B cell (primary cell): ENCODE results near the gene AKR7A3. TPM values are rescaled to one million over a fixed set of nuclear protein-coding genes. Genes with fewer than 3 reads are reported as not detected.

Source experiments
- ATAC-seq: fragments of 200-7000 bp; cut with Tn5 transposase; one replicate; pipeline ENCODE4 v1.10.0; 2021; ENCODE audit warnings: low read depth, mild to moderate bottlenecking, moderate number of reproducible peaks, moderate library complexity
- CTCF ChIA-PET: fragments of 350-600 bp; sonication (Branson Sonifier 250); formaldehyde crosslinking; loops from one replicate; lab custom pipeline; 2021; ENCODE audit warnings: antibody characterized with exemption, inconsistent platforms; lab: Charles Lee
- POLR2A ChIA-PET: fragments of 350-600 bp; sonication (Branson Sonifier 250); formaldehyde crosslinking; loops from one replicate; lab custom pipeline; 2021; ENCODE audit warnings: antibody characterized with exemption; lab: Charles Lee
- DNase-seq: peaks from one replicate; pipeline ENCODE4 v3.0.0; 2013
- H2AFZ ChIP-seq: 2 replicates; pipeline ENCODE4 v1.6.1; 2012; ENCODE audit warnings: mild to moderate bottlenecking, low read depth, low read length; ENCODE audit not compliant: insufficient read depth, poor library complexity, severe bottlenecking
- H3K27ac ChIP-seq, 2 donors: 1 replicate in 1 of 2; 2 replicates in 1 of 2; pipeline ENCODE4 v1.5.1; 2012 to 2013; ENCODE audit warnings: low read length in 2 of 2, mild to moderate bottlenecking in 2 of 2, moderate library complexity in 1 of 2
- H3K27me3 ChIP-seq, 4 experiments: fragments of 200-600 bp in 1 of 4; sonication (generic) in 1 of 4; replicated peaks in 1 of 4; 1 replicate in 2 of 4; 2 replicates in 2 of 4; pipeline versions ENCODE4 v1.6.1 to v1.7.0; 2013 to 2016; ENCODE audit warnings: low read length in 3 of 4, mild to moderate bottlenecking in 2 of 4, mixed read lengths in 1 of 4, moderate library complexity in 1 of 4; ENCODE audit not compliant: insufficient read depth in 4 of 4, control insufficient read depth in 3 of 4; ENCODE audit errors: control extremely low read depth in 1 of 4
- H3K36me3 ChIP-seq, 2 experiments: replicated peaks in 1 of 2; 1 replicate in 1 of 2; 2 replicates in 1 of 2; pipeline versions ENCODE4 v1.6.1 to v1.7.1; 2013; ENCODE audit warnings: low read length in 1 of 2; ENCODE audit not compliant: insufficient read depth in 2 of 2, control insufficient read depth in 1 of 2; ENCODE audit errors: control extremely low read depth in 1 of 2, extremely low read depth in 1 of 2
- H3K4me1 ChIP-seq, 2 donors: fragments of 200-600 bp in 1 of 2; sonication (generic) in 1 of 2; 1 replicate in 1 of 2; 2 replicates in 1 of 2; pipeline versions ENCODE4 v1.5.1 to v1.6.1; 2013 to 2017; ENCODE audit warnings: low read length in 2 of 2; ENCODE audit not compliant: control insufficient read depth in 2 of 2, insufficient read depth in 2 of 2
- H3K4me2 ChIP-seq: replicated peaks from 2 replicates; pipeline ENCODE3; 2012; ENCODE audit warnings: mild to moderate bottlenecking, low read depth, low read length; ENCODE audit not compliant: poor library complexity, severe bottlenecking
- H3K4me3 ChIP-seq, 5 experiments: fragments of 200-600 bp in 1 of 5; sonication (generic) in 1 of 5; 1 replicate in 3 of 5; 2 replicates in 2 of 5; pipeline versions ENCODE4 v1.5.1 to v1.7.0; 2011 to 2016; ENCODE audit warnings: low read length in 4 of 5, mild to moderate bottlenecking in 4 of 5, low read depth in 2 of 5, control low read depth in 1 of 5, moderate library complexity in 1 of 5; ENCODE audit not compliant: insufficient read depth in 1 of 5; ENCODE audit errors: control extremely low read depth in 1 of 5, extremely low read depth in 1 of 5
- H3K79me2 ChIP-seq: fragments of 200-600 bp; sonication (generic); one replicate; pipeline ENCODE4 v1.6.0; 2016; ENCODE audit warnings: low read length; ENCODE audit not compliant: control insufficient read depth, insufficient read depth
- H3K9ac ChIP-seq: fragments of 200-600 bp; sonication (generic); 2 replicates; pipeline ENCODE4 v1.6.1; 2017; ENCODE audit warnings: mild to moderate bottlenecking, low read length, moderate library complexity
- H3K9me3 ChIP-seq, 3 donors: one replicate each; pipeline versions ENCODE4 v1.6.1 to v1.7.1; 2013; ENCODE audit warnings: low read length in 2 of 3; ENCODE audit not compliant: control insufficient read depth in 2 of 3, insufficient read depth in 1 of 3; ENCODE audit errors: control extremely low read depth in 1 of 3
- H4K20me1 ChIP-seq: 2 replicates; pipeline ENCODE4 v1.6.0; 2012; ENCODE audit warnings: mild to moderate bottlenecking, low read length; ENCODE audit not compliant: insufficient read depth, control insufficient read depth, poor library complexity, severe bottlenecking
- H3K27ac Mint-ChIP-seq: one replicate; pipeline ENCODE4 v1.8.0; 2021; ENCODE audit warnings: mixed read lengths
- H3K27me3 Mint-ChIP-seq: one replicate; pipeline ENCODE4 v1.8.0; 2021; ENCODE audit warnings: mixed read lengths
- H3K4me1 Mint-ChIP-seq: one replicate; pipeline ENCODE4 v1.8.0; 2021; ENCODE audit warnings: mixed read lengths
- H3K4me3 Mint-ChIP-seq: one replicate; pipeline ENCODE4 v1.8.0; 2021; ENCODE audit warnings: mixed read lengths
- H3K9me3 Mint-ChIP-seq: one replicate; pipeline ENCODE4 v1.8.0; 2022; ENCODE audit warnings: mixed read lengths; ENCODE audit not compliant: insufficient read depth
- CTCF ChIP-seq: fragments of 200-600 bp; IDR thresholded peaks from one replicate; pipeline ENCODE4 v1.8.0; 2022; ENCODE audit warnings: antibody characterized with exemption, mild to moderate bottlenecking
- EZH2 ChIP-seq: IDR thresholded peaks from 2 replicates; pipeline ENCODE4 v1.6.1; 2012; ENCODE audit warnings: borderline replicate concordance, low read depth, mild to moderate bottlenecking, moderate library complexity, low read length; ENCODE audit not compliant: insufficient read depth, poor library complexity, severe bottlenecking
- WGBS: methylation state at CpG from one replicate; pipeline ENCODE4 v1.1.5; 2013; ENCODE audit warnings: missing lambda C conversion rate; ENCODE audit not compliant: insufficient coverage; 5-methylcytosine and 5-hydroxymethylcytosine counted together
- intact Hi-C: fragments of 100-400 bp; cut with micrococcal nuclease; formaldehyde crosslinking; loops from one replicate; pipeline ENCODE4 v1.10.0; 2022
- polyA plus RNA-seq: library from polyadenylated mRNA; depleted of rRNA; stranded (reverse); fragments of >200 nt; gene quantifications from 2 replicates; pipeline ENCODE4 v1.2.3, GENCODE V29; 2012
- total RNA-seq, 2 donors: library from RNA; stranded (reverse); fragments of 120-200 nt in 1 of 2; gene quantifications; 1 replicate in 1 of 2; 2 replicates in 1 of 2; pipeline versions ENCODE4 v1.2.3 to v1.2.4, GENCODE V29; 2013 to 2022

The AKR7A3 gene
- total and polyA plus RNA-seq, 2 donors (not counting 1 experiment from before 2014, with no cell fraction given) = 0.97 to 1.8 TPM

GRCh38 chr1:19260211-19261138 is 28.1 kb downstream of the AKR7A3 start:
- Mint-ChIP-seq H3K4me1 (no peaks in the 10 kb centered on the region), H3K27ac (no peak overlapping the region), H3K9me3 (no peaks in the 10 kb centered on the region), H3K27me3 (no peaks in the 10 kb centered on the region), H3K4me3 (no peak overlapping the region)
- H3K4me2 ChIP-seq = no peak overlapping the region
- no peaks in the 10 kb centered on the region for H3K9me3 ChIP-seq
- intact Hi-C loops = no loop called here
- DNase-seq = no peak
- CTCF ChIA-PET = interaction anchor here (1.8 kb wide), 1 partner anchor 20 kb away, joined by 4 read pairs; no protein-coding TSS in a partner anchor
- no peak overlapping the region for H3K27ac ChIP-seq
- peaks cover 0 to 37% of the 10 kb centered on the region in 2 experiments for H3K36me3 ChIP-seq
- peaks cover 11% of the 10 kb centered on the region for H4K20me1 ChIP-seq
- no peaks in the 10 kb centered on the region for H3K4me1 ChIP-seq
- no peak for ATAC-seq
- no peaks in the 10 kb centered on the region for H3K79me2 ChIP-seq
- no peak overlapping the region for H3K9ac ChIP-seq
- H3K4me3 ChIP-seq = no peak overlapping the region
- 92% methylated on average over 17 of the region's 21 CpGs for WGBS
- no peaks in the 10 kb centered on the region for H3K27me3 ChIP-seq
- H2AFZ ChIP-seq = no peak overlapping the region
- POLR2A ChIA-PET = no interaction called here
- no peak for TF ChIP-seq EZH2
- no peak for TF ChIP-seq CTCF

- Mint-ChIP-seq H3K9me3 (no peaks in the 10 kb centered on the region), H3K27me3 (no peaks in the 10 kb centered on the region), H3K4me3 (no peak overlapping the region), H3K4me1 (peaks cover 7% of the 10 kb centered on the region), H3K27ac (no peak overlapping the region)
- no peak for ATAC-seq
- no peak overlapping the region for H2AFZ ChIP-seq
- H3K4me3 ChIP-seq = no peak overlapping the region
- WGBS = 99% methylated on average over 4 of the region's 10 CpGs
- H3K36me3 ChIP-seq = peaks cover 0 to 43% of the 10 kb centered on the region in 2 experiments
- no peaks in the 10 kb centered on the region for H3K9me3 ChIP-seq
- H3K27me3 ChIP-seq = no peaks in the 10 kb centered on the region
- intact Hi-C loops = no loop called here
- DNase-seq = no peak
- POLR2A ChIA-PET = no interaction called here
- H3K27ac ChIP-seq = no peak overlapping the region
- no peak overlapping the region for H3K9ac ChIP-seq
- TF ChIP-seq EZH2 = no peak
- no peak for TF ChIP-seq CTCF
- peaks cover 4 to 10% of the 10 kb centered on the region in 2 donors for H3K4me1 ChIP-seq
- CTCF ChIA-PET = no interaction called here
- peaks cover 29% of the 10 kb centered on the region for H4K20me1 ChIP-seq
- peaks cover 17% of the 10 kb centered on the region for H3K79me2 ChIP-seq
- no peak overlapping the region for H3K4me2 ChIP-seq
Measured at GRCh38 chr1:19258353-19258752, 30.2 kb downstream of the AKR7A3 start.
